Endometrial microvascular endothelial cells (primary cell): ENCODE measurements around the gene PSMB7. TPM values are rescaled to one million over a fixed set of nuclear protein-coding genes. Genes with fewer than 3 reads are reported as not detected.

Experiments
- in situ Hi-C: cut with HindIII; loops from 2 replicates; pipeline ENCODE4 v1.10.0; 2017; ENCODE audit warnings: low sequenced_read_pairs, low pct_unique_long_range_greater_than_20kb; ENCODE audit errors: inconsistent ontology term
- total RNA-seq: library from RNA; depleted of rRNA; stranded (reverse); fragments of >200 nt; gene quantifications from one replicate; pipeline ENCODE4 v1.2.3, GENCODE V29; 2015; ENCODE audit errors: inconsistent ontology term

Gene PSMB7
- total RNA-seq, 1 donor from 2014 or later = 412 TPM

DNA sequence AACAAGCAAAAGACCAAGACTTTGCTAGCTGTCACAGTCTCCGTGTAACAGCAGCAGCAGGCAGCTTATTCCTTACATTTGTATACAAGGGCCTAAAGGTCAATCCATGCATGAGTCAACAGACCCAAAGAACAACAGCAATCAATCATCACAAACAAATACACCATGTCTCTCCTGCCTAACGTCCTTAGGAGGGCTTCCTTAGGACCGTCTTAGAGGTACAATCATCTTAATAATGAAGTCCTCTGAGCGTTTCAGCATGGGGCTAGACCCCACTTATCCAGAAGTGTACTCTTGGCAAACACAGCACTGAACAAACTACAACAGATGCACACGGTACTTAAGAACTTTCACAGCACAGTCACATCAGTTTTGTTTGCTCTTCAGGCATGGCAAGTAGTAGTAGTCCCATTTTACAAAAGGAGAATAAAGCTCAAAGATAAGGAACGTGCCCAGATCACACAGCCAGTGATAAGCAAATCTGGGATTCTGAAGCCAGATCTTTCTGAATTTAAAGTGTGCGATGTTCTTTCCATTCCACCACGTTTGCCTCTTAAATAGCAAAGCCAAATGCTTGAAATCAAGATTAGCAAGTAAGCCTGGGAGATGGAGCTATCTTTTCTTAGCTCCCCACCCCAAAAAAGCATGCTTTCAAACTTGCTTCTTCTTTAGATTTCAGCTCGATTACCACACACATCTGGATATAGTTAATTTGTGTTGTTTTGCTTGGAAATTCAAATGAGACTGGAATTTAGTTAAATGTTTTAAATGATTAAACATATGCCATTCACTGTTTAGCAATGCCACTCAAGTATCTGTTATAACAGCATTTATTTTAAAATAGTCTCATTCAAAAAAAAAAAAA lies 24.2 kb downstream of the PSMB7 start:
- in situ Hi-C loops = no loop called here

DNA sequence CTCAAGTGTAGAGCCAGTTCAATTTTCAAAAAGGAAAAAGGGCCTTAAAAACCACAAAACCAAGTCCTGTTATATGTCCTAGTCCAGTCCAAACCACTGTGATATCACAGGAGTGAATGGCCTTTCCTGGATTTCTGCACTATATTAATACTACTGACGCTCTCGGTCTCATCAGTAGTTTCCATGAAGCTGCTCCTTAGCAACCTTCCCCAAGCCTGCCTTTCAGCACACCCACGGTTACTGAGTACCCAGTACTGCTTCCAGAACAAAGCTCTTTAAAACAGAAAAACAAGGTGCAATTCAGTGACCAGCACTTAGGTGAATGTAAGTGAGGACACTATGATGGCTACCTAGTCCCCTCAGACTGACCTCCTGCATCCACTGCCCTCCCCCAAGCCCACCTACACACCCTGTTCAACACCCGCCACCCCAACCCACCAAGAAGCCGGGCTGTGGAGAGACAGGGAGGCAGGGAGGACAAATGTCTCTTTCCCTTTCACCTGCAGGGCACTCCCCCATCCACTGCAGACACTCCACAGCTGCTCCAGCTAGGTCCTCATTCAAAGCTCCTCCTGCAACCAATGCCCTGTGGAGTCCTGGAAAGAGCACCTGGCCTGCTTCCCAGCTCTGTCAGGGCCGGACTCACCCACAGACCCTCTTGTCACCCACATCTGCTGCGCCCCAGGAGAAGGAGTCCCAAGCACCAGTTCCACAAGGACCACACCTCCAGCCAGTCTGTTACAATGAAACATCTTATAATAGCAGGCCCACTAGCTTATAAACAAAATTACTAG lies 25.9 kb downstream of the PSMB7 start:
- in situ Hi-C loops = no loop called here

DNA sequence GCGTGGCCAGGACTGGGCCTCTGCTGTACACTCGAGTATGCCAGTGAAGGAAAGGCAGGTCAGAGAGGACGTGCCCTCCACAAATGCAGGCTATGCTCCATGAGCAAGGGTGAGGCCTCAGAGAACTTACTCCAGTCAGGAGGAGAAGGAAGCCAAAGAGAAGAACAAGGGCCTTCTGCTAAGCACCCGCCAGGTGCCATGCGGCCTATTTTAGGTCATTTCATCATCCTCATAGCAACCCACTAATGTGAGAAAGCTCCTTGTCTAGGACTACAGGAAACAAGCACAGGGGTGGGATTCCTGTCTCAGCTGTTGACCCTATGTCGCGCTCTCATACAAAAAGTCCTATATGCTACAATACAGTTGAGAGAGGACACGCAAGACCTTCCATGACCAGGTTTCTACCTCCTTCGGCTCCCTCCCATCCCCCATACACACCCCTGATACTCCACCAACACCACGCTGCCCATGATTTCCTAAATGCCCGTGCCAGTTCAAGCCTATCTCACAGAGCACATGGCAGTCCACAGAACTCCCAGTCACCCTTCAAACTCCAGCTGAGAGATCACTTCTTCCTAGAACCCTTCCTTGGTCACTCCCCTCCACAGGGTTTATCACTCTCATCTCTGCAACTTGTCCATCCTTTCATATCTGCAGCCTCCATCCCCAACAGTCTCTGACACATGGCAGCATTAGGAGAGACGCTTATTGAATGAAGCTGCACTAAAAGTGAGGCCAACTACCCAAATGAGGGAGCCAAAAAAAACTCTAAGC lies 26.8 kb downstream of the PSMB7 start:
- in situ Hi-C loops = no loop called here

DNA sequence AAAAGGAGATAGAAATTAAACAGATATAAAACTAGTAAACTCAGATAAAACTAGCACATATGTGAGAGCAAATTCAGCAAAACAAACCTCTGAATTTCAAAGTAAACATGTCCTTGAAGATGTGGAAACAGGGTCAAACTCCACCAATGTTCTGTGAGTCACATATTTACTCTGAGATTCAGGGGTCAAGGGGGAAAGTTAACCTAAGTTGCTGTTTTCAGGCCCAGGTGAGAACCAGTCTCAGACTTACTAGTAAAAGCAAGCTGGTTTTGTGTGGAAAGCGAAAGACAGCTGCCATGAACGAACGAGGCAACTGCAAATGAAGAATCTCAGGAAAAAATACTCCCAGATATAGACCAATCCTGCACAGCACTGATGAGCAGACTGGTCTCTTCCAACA lies 29.0 kb downstream of the PSMB7 start:
- in situ Hi-C loops = no loop called here

DNA sequence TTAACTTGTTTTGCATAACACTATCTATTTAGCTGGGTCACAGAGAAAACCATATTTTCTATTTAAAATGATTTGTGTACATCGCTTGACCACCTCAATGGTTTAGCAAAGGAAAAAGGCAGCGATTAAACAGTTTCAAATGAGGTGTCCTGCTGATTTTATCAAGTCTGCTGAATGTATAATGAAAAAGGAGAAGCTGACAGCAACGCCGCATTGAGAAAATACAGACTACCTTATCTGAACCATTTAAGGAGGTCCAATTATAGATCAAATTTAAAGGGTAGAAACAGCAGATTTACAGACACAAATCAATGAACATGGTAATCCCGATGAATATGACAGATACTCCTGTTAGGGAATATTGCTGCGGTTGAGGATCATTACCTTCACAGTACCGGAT lies 29.6 kb downstream of the PSMB7 start:
- in situ Hi-C loops = no loop called here

DNA sequence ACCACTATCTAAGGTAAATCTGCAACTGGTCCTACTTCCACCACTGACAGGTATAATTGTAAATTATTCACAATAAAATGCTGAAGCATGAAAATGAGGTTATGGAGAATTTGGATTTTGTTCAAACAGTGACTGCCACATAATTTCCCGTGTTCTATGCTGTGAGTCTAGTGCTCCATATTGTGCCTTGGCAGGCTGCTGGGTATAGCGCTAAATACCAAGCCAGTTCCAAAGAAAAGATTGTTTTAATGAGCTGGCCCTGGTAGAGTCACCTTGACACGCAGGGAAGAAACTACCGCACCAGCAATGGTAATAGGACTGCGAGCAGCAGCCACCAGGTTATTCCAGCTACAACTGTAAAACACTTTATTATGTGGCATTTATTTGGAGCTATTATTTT lies 30.4 kb downstream of the PSMB7 start:
- in situ Hi-C loops = no loop called here

DNA sequence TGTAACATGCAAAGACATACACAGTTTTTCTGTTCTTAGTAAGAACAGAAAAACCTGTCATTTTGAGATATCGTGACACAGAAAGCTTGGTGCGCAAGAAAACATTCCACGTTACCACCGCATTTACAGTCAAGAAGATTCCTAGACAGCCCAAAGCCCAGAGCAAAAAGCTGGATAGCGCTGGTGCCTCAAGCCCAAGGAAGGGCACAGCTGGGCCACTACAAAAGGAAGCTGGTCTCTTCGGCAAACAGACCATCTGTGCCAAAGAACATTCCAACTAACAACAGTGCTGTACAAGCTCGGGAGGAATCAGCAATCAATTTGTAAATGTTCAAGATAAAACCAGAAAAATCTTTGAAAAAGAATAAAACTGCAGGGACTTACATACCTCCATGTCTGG lies 31.0 kb downstream of the PSMB7 start:
- in situ Hi-C loops = no loop called here

DNA sequence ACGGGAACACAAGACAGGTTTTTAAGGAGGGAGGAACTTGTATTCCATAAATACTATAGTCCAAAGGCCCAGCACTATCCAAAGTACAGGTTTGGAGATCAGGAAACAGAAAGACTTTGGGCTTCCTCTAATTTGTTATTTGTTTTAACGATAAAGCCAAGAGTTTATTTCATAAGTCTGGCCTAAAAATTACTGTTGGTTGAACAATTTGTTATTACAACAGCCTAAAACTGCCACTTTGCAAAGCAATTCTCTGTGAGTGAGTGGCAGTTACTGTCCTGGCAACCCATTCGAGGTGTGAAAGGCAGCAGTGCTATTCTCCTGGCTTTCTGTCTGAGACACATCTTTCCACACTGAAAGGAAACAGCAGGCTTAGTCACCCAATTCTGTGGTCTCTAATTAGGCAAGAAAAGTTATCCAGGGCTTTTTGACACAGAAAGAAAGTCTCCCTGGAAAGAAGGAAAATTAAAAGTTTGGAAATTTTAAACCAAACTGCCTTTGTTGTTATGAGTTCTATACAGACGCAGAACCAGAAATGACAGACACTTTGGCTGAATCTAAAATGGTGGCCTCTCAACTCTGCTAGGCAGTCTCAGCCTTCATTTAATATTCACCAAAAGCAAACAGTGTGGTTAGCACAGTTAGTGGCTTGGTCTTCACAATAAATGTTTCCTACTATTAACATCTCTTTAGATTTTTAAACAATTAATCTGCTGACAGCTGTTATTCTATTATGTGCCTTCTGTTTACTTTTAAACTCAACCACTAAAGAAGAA lies 33.9 kb downstream of the PSMB7 start:
- in situ Hi-C loops = no loop called here

DNA sequence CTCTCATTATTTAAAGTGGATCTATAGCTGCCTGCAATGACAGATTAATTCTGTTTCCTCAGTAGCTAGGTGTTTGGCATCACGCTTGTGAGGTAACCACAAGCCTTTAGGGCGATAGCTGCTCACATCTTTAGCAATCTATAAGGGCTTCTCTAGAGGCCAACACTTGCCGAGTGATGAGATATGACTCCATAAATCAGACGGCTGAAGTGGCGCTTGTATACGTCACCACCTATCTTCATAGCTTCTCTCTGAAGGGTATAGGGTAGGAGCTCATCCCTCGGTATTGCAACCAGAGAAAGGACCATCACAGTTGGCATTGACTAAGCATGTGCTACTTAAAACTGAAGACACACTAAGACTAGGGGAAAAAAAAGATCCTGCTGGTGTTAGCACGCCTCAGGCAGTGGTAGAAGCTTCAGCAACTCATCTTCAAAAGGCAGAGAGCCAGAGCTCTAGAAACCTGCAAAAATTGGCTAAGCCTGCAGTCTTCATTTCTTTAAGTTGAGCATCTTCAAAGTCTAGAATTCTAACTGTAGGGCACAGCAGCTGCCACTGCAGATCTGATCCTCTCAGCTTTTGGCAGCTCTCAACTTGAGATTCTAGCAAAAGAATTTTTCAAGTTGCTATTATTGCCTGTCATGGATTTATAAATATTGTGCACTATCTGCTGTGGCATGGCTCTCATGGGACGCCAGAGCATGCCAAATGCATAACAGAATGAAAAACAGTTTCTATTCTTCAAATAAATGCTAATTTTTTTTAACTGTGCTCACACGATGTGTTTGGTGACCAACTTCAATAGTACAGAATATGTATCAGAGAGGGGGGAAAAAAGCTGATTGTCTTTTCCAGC lies 37.5 kb downstream of the PSMB7 start:
- in situ Hi-C loops = no loop called here

DNA sequence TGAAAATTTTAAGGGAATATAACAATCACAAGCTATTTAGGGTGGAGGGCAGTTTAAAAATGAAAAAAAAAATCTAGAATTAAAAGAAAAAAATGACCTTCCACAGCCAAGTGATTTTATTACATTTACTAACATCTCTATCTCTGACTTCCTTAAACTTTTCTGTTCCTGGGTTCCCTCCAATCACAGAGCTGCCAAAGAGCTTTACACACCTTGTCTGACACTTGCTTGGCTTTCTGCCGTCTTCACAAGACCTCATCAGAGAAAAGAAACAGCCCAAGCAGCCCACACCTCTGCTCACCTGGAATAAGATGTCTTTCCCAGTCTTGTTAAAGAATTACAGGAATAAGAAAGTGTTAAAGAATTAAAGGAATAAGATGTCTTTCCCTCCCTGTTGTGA lies 38.9 kb downstream of the PSMB7 start:
- in situ Hi-C loops = no loop called here

DNA sequence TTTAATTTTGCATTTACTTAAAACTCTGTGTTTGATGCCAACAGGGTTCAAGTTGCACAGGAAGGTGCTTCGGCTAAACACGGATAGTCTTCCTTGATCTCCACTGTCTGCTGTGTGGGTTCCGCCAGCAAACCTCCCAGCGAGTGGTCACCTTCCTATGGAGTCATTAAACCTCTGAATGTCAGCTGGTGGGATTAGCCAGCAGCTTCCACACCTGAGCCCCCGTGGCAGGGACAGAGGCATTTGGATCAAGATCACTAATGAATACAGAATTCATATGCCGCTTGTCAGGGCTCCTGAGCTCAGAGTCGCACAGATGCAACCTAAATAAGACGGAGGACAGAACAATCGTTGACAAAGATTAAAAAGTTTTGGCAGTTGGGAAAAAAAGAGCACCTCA lies 39.5 kb downstream of the PSMB7 start:
- in situ Hi-C loops = no loop called here

DNA sequence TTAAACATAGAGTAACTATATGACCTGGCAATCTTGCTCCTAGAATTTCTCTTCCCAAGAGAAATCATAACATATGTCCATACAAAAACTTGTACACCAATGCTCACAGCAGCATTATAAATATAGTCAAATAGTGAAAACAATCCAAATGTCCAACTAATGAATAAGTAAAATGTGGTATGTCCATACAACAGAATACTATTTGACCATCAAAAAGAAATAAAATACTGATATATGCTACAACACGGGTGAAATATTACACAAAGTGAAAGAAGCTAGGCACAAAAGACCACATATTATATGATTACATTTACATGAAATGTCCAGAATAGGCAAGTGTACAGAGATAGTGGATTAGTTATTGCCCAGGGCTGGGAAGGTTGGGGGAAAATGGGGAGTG lies 41.4 kb downstream of the PSMB7 start:
- in situ Hi-C loops = no loop called here

DNA sequence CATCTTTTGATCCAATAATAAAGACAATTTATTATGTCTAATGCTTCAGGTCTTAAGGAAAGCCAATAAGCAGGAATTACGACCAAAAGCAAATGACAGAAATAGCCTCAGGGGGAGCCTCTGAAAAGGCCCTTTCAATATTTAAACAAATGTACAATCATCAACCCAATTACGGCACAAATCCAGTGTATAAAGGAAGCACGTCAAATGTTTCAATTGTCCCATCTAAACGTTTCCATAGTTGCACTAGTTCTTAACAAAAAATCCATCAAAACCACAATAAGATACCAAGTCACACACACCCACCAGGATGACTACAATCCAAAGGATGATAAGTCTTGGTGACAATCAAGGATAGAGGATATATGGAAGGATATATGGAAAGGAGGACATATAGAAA lies 41.9 kb downstream of the PSMB7 start:
- in situ Hi-C loops = no loop called here

DNA sequence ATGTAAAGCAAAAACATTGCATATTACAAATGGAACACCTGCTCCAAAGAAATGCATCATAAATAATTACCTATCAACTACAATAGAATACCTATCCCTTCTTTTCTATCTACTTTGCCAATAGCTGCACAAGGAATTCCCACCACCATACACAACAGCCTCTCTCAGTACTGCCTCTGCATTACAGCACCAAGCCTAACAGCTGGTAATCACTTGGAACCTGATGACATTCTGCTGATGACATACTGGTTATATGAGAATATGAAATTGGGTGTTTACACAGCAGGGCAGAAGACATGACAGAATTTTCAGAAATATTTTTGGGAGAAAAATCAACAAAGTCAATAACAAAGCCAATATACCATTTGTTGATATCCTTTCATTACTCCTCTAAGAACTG lies 43.2 kb downstream of the PSMB7 start:
- in situ Hi-C loops = no loop called here

DNA sequence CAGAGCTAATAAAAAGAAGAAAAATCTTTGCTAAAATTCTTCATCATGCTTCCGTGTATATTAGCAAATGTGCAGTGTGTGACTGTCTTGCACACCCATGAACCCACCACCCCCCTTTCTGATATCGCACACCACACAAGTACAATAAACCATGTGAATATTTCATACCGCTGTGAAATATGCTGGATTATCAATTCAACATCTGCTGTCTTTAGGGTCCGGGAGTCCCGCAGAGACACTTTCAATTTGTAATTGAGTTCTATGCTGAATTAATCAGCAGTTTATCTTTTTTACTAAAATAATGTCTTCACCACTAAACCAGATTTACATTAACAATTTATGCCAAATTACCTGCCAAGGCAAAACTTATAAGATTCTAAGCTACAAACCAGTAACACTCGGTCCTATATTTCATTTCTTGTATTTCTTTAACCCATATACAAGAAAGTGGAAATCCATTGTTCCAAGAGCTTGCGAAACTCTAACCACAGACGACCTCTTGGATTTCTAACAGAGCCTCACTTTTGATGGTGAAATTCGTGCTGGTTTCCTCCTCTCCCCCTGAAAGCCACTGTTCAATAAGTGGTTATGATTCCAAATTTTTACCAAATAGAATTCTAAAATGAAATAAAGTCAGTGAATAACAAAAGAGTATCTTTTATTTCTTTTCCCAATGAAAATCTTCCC lies 44.2 kb downstream of the PSMB7 start:
- in situ Hi-C loops = no loop called here

DNA sequence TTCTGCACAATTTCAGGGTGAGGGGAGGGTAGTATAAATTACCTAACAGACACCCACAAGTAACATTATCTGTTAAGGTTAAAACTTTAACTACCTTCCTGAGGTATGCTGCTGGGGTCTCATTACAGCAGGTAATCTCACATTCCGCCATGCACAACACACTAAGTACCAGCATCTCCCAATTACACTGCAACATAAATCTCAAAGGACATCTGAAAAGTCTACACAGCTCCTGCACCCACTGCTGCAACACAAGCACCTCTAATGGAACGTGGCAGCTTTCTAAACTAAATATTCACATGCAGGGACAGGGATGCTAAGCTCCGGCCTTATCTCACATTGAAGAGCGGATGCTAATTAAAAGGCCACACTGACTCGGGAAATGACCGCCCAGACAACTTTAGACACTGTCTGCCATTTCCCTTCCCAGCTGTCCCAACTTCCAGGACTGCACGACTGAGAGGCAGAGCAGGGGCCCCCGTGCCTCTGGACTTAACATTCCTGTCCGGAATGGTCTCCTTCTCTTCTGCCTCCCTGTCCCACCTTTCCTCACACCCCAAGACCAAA lies 45.9 kb downstream of the PSMB7 start:
- in situ Hi-C loops = no loop called here

DNA sequence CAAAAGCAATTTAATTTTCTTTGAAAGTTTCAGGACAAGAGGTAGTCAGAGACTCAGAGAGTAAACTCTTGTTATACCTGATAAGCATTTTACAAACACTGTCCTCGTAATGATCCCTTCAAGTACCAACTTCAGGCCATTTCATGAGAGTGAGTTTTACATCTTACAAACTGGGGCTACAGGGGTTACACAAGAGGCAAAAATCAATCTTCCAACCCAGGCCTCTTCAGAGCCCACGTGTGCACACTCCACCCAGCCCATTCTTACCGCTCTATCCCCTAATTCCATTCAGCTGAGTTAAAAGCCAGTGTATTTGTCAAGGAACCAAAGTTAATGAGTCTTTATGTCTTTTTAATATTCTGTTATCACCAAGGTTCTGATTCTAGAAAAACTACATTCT lies 46.5 kb downstream of the PSMB7 start:
- in situ Hi-C loops = no loop called here
